ENCODE measurements around the gene ARID1B.

The ARID1B gene

DNA sequence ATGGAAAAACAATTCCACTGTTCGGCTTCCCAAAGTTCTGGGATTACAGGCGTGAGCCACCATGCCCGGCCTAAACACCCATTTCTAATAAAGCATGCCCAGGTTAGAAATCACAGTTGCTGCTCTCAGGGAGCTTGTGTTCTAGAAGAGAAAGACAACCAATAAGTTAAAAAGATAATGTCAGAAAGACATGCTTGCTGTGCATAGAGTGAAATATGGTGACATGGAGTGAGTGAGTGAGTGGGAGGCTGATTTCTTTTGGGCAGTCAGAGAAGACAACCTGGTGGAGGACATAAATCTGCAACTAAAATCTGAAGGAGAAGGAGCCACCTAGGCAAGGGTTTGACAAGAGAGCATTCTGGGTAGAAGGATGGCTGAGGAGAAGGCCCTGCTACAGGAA, 222.6 kb downstream of the ARID1B start:
- DNase-seq, result no peak

DNA sequence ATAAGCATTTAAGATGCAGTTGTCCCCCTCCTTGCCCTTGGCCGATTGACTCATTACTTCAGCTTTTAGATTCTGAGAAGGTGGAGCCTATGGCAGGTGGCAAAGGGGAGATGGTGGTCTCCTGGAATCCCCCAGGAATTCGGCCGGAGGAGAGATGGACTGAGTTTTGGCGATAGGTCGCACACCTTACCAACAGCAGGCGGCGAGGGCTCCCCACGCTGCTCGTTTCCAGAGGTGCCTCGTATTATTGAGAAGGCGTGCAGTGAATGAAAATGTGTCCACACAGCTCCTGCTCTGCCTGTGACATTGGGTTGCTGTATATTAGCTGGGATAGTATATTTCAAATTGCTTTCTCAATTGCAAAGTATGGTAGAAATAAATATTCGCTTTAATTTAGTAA, 224.5 kb downstream of the ARID1B start:
- no peak for DNase-seq

DNA sequence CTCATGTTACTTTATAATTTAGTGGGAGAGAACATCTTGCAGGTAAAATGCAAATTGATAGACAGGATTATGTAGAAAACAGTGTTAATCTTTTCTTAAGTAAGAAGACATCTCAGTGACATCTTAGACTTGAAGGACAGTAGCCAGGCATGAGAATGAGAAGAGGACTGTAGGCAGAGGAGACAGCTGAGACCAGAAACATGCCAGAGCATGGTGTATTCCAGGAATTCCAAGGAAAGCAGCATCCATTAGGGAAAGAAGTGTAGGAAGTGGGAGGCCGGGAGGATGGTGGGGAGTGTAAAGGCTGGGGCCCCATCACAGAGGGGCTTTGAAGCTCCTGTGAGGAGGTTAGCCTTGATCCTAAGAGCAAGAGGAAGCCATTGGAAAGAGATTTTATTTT, 225.6 kb downstream of the ARID1B start:
- DNase-seq, result no peak

DNA sequence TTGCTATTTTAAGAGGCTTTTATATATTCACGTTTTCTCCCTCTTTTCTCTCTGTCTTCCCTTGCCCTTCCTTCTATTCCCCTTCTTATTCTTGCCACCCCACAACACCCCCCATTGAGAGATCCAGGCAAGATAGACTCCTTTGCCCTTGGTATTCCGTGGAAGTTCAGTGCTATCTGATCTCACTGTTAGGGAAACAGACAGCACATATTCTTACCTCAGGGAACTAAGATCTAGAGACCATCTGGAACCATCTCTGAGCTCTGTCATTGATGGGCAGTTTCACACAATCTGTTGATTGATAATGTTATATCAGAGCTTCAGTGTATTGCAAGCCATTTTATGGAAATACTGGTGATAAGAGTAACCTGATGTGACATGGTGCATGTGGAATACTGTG, 228.8 kb downstream of the ARID1B start:
- no peak for DNase-seq

DNA sequence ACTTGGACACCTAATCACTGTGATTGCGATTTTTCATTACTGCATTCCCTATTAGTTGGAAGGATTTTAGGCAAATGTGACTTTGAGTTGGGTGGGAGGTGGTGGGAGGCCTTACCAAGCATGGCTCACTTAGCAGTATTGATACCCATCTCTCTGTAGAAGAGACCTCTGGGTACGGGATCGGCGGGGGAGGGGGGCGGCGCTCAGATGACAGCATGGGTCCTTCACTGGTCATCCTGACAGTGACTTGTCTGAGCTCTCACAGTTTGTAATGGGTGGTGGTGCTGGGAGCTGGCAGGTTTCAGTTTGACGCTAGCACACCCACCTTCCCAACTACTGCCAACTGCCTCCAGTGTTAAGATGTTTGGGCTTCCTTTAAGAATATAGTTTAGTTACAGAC, 231.4 kb downstream of the ARID1B start:
- no peak for DNase-seq

DNA sequence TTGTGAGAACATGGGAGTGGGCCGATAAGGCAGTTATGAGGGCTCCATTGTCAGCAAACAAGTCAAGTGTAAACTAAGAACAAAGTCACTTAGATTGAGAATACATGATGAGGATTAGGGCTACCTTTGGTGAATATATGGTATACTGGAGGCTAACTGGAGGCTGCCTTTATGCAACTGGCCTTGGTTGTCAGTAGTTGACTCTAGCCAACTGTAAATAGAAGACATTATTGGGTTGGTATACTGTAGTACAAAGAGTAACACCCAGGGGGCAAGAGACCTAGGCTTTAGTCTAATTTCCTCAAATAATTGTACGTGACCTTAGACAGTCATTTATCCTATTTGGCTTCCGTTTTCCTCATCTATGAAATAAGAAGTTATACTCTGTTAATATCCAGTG, 235.2 kb downstream of the ARID1B start:
- DNase-seq, result no peak

DNA sequence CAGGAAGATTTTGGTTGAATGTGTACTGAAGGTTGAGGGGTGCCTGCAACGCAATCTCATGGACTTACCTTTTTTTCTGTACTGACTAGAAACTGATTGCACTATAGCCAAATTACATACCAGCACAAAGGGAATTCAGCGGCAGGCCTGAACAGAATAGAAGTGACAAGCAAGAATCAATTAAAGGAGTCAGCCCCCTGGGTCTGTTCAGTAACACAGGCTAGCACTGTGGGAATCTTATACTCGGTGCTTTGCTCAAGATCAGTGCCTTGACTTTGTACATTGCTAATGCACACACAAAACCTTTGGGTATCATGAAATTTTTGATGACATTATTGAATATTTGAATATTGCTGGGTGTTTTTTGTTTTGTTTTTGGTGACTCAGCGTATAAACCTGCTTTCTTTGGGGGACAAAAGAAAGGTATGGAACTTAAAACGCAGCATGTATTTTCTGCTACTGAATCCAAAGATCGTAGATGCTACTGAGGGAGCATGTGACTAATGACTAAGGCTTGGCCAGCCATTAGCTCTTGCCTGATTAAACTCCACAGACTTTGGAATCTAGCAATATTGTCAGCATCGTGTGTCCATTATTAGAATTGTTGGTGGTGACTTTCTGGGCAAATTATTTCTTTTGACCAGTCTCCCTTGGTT, 236.6 kb downstream of the ARID1B start:
- no peak for DNase-seq

DNA sequence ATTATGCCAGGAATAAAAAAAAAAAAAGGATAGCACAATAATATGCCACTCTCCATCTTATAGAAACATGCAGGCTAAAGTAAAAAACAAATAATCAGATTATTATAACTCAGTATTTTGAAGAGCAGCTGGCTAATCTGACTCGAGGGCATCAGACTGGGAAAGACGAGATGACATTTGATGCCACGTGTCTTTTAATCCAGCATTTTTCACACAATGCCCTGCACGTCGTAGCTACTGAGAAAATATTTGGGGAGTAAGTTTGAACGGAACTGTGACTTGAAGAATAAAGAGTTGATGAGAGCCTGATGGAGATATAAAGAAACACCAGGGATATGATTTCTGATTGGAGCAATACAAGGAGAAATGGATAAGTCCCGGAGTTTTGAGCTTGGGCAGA, 237.7 kb downstream of the ARID1B start:
- DNase-seq, result no peak

DNA sequence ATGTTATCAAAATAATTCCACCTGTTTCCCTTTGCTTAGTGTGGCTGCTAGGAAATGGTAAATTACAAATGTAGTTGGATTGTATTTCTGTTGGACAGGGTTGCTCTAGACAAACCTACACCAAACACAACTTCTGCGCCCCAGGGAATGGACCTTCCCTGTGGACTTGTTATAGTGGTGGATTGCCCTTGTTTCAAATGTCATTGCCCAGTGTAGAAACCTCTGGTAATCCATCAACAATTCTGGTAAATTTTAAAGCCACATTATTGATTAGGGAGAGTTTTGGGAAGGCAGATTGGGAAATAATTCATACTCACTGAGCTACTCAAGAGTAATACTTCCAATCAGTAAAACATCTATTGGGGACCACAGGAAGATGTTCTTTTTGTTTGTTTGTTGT, 239.8 kb downstream of the ARID1B start:
- no peak for DNase-seq

DNA sequence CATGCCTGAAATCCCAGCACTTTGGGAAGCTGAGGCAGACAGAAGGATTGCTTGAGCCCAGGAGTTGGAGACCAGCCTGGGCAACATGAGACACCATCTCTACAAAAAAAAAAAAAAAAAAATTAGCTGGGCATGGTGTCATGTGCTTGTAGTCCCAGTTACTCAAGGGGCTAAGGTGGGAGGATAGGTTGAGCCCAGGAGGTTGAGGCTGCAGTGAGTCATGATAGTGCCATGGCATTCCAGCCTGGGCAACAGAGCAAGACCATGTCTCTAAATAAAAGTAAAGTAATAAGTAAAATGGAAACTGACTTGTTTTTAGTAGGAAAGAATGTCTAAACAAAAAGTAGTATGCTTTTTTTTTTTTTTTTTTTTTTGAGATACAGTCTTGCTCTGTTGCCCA, 240.7 kb downstream of the ARID1B start:
- no peak for DNase-seq

DNA sequence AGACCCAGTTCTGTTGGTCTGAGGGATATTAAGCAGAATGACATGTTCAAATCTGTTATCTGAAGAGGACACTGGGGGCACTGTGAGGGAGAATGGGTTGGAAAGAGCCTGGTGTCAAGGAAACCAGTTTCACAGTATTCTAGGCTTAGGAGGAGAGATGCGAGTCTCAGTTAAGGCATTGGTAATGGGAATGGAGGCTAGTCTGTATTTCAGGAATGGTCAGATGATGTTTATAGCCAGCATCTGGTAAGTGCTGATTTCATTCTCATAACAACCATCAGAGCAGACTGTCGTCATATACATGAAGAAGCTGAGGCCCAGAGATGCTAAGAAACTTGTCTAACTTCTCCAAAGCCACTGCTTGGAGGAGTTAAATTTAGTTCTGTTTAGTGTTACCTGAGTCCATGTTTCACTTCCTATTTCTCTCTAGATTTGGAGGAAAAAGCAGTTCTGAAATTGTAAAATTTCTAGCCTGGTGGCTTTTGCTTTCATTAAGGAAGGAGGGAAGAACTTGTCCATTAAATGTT, 242.0 kb downstream of the ARID1B start:
- no peak for DNase-seq

DNA sequence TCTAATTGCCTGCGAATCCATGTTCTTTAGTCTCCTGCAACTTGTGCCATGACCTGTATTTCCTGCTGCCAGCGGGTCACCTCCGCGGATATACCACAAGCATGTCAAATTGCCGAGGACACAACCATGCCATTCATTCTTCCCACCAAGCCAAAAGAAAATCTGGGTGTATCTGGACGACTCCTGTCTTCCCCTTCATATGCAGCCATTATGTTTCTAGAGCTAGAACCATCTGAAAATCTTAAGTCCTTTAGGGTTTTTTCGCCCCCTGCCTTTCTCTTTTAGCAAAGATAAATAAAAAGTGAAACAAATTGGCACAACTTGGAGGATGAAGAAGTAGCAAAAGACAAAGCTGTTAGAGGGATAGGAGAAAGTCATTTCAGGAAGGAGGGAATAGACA, 242.6 kb downstream of the ARID1B start:
- no peak for DNase-seq

DNA sequence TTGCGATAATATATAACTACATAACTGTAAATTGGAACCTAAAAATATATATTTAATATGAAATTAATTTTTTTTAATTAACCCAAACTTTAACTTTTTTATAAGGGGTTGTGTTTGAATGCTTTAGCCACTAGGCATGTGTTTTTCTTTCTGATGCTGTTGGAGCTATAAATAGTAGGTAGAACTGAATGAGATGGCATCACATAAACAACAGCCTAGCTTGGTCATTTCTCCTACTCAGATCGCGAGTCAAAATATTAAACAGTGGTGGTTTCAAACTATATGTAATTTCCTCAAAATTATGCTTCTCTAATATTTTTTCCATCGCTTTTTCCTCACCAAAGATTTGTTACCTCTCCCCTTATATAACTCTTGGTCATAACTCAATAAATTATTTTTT, 243.2 kb downstream of the ARID1B start:
- DNase-seq, result no peak

DNA sequence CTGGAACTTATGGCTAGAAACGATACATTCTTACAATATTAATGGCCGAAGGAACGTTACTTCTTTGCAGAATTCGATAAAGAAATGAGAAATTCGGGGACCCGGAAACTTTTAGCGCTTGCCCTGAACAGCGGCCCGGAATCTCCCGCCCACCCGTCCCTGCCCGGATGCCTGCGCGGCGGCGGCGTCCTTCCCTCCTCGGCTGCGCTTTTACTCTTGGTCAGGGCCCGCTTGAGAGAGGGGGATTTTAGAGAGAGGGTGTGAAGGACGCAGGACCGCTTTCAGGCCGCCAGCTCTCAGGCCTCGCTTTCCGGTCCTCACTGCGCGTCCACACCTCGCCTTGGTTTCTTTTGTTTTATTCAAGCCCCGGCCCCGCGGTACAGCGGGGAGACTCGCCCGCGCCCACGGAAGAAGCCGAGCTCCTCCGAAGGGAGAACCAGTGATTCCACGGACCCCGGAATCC, 243.7 kb downstream of the ARID1B start:
- DNase-seq, result peak; percentile 82

DNA sequence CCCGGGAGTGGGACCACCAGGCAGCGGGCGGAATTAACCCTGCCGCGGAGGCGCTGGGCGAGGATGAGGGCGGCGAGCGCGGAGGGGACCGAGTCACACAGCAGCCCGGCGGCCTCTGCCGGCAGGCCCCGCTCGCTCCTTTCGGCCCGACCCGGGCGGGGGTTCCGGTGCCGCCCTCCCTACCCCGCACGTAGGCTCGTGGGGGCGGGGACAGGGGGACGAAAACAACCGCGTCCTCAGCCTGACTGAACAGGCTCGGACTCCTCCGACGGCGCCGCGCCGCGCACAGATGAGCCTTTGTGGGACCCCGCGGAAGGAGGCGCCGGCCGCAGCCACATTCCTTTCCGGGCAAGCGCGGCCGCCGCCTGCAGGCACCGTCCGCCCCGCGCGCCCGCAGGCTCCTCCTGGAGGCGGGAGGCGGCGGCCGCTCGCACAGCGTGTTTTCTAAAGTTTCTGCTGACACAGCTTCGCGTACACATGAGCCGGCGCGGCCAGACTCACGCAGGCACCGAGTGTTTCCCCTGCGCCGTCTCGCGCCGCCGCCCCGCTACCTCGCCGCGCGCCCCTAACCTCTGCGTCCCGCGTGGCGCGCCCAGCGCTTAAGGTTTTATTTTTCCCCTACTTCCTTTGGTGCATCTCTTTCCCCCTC, 244.3 kb downstream of the ARID1B start:
- DNase-seq, result peak; percentile 95

DNA sequence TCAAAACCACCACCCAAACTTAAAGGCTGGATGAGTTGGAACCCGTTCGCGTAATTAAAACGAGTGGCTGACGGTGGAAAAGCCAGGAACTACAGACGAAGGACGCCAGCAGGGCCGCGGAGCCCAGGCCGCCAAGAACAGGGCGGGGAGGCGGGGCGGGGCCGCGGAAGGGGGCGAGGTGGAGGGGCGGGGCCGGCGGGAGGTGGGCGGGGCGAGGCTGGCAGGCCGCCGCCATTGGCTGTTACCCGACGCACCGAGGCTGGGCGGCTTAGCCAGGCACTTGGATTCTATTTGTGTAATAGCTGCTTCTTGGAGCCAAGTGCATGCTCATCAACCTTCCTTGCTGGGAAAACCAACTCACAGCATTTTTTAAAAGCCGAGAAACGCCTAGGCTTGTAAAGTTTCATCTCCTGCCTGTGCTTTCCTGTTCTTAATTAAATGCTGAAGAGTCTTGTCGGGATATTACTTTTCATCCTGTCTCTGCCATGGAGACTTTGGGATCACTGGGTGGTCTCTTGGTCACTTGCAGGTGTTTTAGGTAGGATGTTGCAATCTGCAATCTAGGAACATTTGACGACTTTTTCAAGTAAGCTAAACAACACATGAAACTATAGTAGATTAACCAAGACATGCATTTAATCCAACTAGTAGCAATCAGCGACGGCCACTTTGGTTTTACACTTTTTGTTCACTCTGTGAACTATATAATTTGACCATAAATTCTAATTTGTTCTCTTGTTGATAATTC, 245.0 kb downstream of the ARID1B start:
- DNase-seq, result peak; percentile 92

DNA sequence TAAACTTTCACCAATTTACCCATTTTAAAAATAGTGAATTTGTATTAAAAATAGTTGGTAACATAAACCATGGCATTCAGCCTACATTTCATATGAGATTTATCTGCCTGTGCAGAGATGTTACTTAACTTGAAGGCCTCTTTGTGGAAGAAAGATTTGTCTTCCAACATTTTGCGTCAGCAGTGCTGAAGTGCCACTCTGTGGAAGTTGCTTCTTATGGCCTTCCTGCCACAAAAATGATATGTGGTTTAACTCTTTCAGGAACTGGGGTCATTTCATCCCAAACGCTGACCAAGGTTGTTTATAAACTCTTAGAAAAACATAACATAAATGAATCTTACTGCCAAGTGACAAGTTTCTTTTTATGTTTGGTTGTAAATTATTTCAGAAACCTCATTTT, 246.8 kb downstream of the ARID1B start:
- no peak for DNase-seq

DNA sequence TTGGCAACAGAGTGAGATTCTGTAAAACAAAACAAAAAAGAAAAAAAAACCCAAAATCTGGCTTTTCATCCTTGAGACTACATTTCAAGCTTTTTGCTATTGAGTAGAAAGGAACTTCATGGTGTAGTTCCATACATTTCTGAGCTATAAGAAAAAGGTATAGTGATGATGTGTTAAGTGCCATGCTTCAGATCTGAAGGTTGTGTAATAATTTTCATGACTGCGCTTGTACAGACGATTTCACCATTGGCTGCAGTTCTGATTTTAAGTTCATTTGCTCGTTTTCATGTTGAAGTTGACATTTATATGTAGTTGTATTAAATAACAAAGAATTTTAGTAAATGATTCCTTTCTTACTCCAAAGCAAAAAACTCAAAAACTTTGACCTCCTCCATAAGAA, 247.6 kb downstream of the ARID1B start:
- DNase-seq, result no peak

DNA sequence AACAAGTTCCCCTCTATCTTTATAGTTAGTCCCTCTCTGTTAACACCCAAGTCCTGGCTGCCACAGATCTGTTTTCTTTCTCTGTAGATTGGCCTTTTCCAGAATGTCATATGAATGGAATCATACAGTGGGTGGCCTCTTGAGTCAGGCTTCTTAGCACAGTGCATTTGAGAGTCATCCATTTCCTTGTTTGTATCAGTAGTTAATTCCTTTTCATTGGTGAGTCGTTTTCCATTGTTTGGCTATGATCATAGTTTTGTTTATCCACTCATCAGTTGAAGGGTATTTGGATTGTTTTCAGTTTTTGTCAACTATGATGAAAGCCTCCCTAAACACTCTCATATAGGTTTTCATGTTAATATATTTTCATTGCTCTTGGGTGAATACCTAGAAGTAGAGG, 248.3 kb downstream of the ARID1B start:
- DNase-seq, result no peak

DNA sequence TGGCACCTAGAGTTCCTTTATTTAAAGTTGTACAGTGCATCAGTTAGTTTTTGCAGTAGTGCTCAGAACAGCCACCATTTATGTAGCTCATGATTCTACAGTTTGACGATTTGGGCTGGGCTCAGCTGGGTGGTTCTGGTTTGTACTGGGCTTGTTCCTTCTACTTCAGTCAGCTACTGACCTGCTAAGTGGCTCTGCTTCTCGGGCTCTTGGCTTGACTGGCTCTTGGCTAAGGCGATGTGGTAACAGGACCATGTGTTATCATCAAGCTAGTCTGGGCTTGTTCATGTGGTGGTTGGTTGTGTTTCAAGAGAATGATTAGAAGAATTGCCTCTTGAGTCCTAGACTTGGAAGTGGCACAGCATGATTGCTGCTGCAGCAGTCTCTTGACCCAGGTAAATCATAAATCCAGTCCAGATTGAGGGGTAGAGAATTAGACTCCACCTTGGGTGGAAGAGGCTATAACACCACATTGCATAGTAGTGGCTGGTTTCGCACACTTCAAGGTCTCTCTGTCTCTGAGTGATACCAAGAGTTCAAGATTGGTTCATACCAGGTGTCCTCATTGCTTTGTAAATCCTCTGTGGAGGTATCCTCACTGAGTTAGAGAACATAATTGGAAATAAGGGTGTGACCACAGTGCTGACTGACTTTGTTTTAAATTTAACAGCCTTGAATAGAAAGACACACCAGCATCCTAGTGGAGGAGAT, 253.0 kb downstream of the ARID1B start:
- DNase-seq, result no peak

DNA sequence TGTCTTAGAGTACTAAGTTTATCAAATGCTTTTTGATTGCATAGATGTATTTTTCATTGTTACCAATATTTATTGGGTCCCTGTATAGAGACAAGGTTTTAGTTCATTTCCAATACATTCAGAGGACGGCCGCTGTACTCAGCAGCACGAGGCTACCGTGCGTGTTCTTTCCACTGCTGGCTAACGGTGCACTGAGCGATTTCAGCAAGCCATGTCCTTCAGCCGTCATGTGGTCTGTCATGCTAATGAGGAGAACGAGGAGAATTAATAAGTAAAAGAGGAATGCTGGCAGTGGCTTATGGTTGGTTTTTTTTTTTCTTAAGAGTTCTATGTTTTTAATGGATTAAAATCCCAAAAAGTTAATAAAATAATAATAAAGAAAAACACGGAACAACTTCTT, 253.6 kb downstream of the ARID1B start:
- DNase-seq, result no peak

DNA sequence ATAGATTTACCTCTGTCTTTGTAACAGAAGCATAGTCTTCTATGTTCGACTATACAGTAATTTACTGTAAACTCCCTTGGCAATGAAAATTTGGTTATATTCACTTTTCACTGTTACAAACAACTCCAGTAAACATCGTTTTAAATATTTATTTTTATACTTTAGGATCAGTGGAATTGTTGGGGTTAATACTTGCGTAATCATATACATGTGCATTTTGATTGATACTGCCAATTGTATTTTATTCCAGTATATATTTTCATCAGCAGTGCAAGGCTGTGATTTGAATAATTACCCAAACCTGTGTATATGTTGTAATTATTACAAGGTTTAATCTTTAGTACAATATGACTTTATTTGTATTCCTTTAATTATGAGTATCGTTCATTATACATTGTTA, 255.7 kb downstream of the ARID1B start:
- no peak for DNase-seq

DNA sequence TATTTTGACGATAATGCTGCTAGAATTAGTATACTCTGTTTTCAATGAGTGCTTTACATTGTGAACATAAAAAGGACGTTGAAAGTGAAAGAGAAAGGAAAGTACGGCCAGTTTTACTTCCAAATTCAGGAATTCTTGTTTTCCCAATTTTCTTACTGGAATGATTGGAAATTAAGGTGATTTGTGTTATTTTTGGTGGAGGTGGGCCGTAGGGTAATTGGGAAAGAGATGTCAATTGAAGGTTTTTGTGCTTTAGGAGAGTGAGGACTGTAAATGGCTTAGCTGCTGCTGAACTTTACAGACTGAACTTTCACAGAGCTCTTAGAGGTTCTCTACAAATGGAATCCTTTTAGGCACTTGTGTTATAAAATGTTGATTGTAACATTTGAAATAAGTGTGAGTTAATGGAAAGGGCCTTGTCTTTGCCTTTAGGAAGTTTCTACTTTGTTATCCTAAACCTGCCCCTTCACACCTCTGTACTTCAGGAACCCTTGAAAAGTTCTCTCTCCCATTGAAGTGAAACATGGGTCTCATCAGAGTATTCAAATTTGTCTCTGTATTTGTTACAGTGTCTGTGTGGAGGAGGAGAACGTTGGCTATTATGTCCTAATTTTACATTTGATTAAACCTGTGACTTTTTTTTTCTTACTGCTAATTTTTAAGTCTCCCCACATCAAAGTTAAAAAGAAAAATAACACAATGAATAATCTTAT, 256.4 kb downstream of the ARID1B start:
- DNase-seq, result no peak
